ENCODE results near the gene USF1. TPM values are rescaled to one million over a fixed set of nuclear protein-coding genes. Genes with fewer than 3 reads are reported as not detected.

The USF1 gene
- total RNA-seq, 1 donor from 2014 or later: 70.1 TPM

DNA sequence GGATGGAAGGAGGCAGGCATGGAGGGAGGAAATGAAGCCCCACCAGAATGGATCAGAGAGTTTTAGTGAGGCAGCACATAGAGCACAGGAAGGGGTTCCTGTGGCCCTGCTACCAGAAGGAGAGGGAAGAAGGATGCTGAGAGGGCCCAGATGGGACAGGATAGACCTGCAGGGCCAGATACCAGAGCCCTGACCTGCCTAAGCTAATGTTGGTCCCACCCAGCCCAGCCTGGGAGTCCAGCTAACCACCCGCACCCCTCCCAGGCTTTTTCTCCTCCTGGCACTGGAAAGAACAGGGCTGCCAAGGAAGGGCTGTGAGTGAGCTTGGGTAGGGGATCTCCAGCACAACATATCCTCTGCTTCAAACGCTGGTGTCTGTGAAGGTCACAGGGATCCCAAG is 36.7 kb upstream of the USF1 start:
- Histone ChIP-seq H3K4me2 (ENCODE audit: low read length) (no peak overlapping the region), H3K36me3 (ENCODE audit: insufficient read depth, low read length) (no peaks in the 10 kb centered on the region), H3K9me3 (ENCODE audit: insufficient read depth, low read depth, low read length) (no peaks in the 10 kb centered on the region), H4K20me1 (ENCODE audit: insufficient read depth, low read length) (no peaks in the 10 kb centered on the region), H3K27me3 (ENCODE audit: insufficient read depth, low read length) (no peaks in the 10 kb centered on the region), H2AFZ (ENCODE audit: low read depth, low read length) (no peak overlapping the region), H3K79me2 (ENCODE audit: insufficient read depth, low read length) (no peaks in the 10 kb centered on the region), H3K27ac (ENCODE audit: low read depth, low read length) (no peak overlapping the region), H3K4me1 (ENCODE audit: insufficient read depth, low read length) (peaks cover 35% of the 10 kb centered on the region), H3K9ac (ENCODE audit: low read length) (no peak overlapping the region), H3K4me3 (ENCODE audit: insufficient read depth, low read depth, low read length) (no peak overlapping the region)
- Mint-ChIP-seq H3K4me3 (ENCODE audit: unreplicated experiment) (peak overlapping the region; percentile 28), H3K4me1 (ENCODE audit: low read depth, unreplicated experiment) (peaks cover 55% of the 10 kb centered on the region), H3K27me3 (ENCODE audit: low read depth, unreplicated experiment) (no peaks in the 10 kb centered on the region), H3K27ac (ENCODE audit: unreplicated experiment) (peak overlapping the region; percentile 89), H3K9me3 (ENCODE audit: unreplicated experiment) (peaks cover 4% of the 10 kb centered on the region), H3K36me3 (ENCODE audit: low read depth, unreplicated experiment) (no peaks in the 10 kb centered on the region)
- FAIRE-seq: no peak
- TF ChIP-seq, protein P1, sequence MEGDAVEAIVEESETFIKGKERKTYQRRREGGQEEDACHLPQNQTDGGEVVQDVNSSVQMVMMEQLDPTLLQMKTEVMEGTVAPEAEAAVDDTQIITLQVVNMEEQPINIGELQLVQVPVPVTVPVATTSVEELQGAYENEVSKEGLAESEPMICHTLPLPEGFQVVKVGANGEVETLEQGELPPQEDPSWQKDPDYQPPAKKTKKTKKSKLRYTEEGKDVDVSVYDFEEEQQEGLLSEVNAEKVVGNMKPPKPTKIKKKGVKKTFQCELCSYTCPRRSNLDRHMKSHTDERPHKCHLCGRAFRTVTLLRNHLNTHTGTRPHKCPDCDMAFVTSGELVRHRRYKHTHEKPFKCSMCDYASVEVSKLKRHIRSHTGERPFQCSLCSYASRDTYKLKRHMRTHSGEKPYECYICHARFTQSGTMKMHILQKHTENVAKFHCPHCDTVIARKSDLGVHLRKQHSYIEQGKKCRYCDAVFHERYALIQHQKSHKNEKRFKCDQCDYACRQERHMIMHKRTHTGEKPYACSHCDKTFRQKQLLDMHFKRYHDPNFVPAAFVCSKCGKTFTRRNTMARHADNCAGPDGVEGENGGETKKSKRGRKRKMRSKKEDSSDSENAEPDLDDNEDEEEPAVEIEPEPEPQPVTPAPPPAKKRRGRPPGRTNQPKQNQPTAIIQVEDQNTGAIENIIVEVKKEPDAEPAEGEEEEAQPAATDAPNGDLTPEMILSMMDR (IDR thresholded peaks at IDR 0.05; ENCODE audit: insufficient read depth, low read depth, low read length): no peak
- no peak for TF ChIP-seq EZH2 (IDR thresholded peaks at IDR 0.05; ENCODE audit: insufficient read depth, low read length)
- no peak for DNase-seq (ENCODE audit: low read depth)

DNA sequence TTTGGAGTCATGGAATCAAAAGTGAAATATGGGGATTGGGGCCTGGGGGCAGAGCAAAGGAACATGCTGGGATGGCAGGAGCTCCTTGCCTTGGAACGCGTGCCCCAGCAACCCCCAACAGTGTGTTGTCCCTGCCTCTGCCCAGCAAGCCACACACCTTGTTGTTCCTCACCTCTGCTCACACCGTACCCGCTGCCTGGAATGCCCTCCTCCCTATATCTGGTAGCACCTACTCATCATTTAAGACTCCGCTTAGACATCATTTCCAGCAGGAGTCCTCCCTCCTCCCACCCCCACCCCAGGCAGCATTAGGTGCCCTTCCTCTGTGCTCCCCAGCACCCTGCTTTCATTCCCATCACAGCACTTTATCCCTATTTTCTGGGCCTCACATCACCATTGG is 35.7 kb upstream of the USF1 start:
- no peaks in the 10 kb centered on the region for H3K36me3 ChIP-seq (ENCODE audit: insufficient read depth, low read length)
- H3K4me3 ChIP-seq (ENCODE audit: insufficient read depth, low read depth, low read length): no peak overlapping the region
- FAIRE-seq: no peak
- H3K79me2 ChIP-seq (ENCODE audit: insufficient read depth, low read length): no peaks in the 10 kb centered on the region
- no peak overlapping the region for H3K4me2 ChIP-seq (ENCODE audit: low read length)
- H3K9me3 ChIP-seq (ENCODE audit: insufficient read depth, low read depth, low read length): no peaks in the 10 kb centered on the region
- H3K27ac ChIP-seq (ENCODE audit: low read depth, low read length): no peak overlapping the region
- Mint-ChIP-seq H3K4me3 (ENCODE audit: unreplicated experiment) (no peak overlapping the region), H3K9me3 (ENCODE audit: unreplicated experiment) (peaks cover 6% of the 10 kb centered on the region), H3K36me3 (ENCODE audit: low read depth, unreplicated experiment) (no peaks in the 10 kb centered on the region), H3K27ac (ENCODE audit: unreplicated experiment) (peak overlapping the region; percentile 94), H3K27me3 (ENCODE audit: low read depth, unreplicated experiment) (no peaks in the 10 kb centered on the region), H3K4me1 (ENCODE audit: low read depth, unreplicated experiment) (peaks cover 54% of the 10 kb centered on the region)
- no peak overlapping the region for H2AFZ ChIP-seq (ENCODE audit: low read depth, low read length)
- no peak for DNase-seq (ENCODE audit: low read depth)
- peaks cover 35% of the 10 kb centered on the region for H3K4me1 ChIP-seq (ENCODE audit: insufficient read depth, low read length)
- TF ChIP-seq, protein P1 (IDR thresholded peaks at IDR 0.05; ENCODE audit: insufficient read depth, low read depth, low read length): no peak
- no peak for TF ChIP-seq EZH2 (IDR thresholded peaks at IDR 0.05; ENCODE audit: insufficient read depth, low read length)
- no peaks in the 10 kb centered on the region for H4K20me1 ChIP-seq (ENCODE audit: insufficient read depth, low read length)
- H3K9ac ChIP-seq (ENCODE audit: low read length): no peak overlapping the region
- no peaks in the 10 kb centered on the region for H3K27me3 ChIP-seq (ENCODE audit: insufficient read depth, low read length)

DNA sequence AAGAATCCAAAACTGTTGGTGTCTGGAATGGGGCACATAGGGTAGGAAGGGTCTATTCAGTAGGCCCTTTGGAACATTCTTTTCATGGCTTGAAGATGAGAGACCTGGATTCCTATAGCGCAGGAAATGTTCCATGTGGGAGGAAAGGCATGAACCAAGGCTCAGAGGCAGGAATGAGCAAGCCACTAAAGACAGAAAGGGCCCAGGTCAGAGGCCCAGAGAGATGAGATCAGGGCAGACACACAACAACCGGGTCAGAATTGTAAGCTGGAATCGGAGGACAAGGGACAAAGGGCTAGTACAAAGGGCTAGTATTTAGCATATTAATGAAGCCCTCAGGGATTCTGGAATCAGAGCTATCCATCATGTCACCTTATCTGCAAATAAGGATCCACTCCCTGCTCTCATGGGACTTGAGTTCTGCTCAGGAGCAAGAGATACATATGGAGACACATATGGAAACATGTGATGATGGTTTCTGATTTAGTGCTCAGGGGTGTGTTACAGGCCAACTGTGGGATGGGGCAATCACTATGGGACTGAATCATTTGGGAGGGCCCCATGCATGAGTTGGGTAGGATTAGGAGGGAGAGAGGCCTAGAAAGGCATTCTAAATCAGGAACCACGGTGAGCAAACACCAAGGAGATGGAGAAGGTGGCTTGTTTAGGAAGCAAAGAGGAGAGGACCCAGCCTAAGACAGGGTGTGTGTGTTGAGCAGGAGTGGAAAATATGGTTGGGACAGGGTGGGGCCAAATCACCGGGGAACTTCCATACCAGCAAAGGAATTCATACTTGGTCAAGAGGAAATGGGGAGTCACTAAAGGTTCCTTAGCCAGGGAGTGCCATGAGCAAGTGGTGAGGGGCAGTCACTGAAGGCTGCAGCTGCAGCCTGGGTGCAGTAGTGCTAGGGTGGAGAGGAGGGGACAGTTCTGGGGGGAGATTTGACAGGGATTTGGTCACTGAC is 34.9 kb upstream of the USF1 start:
- Histone ChIP-seq H3K27me3 (ENCODE audit: insufficient read depth, low read length) (no peaks in the 10 kb centered on the region), H3K9ac (ENCODE audit: low read length) (no peak overlapping the region), H2AFZ (ENCODE audit: low read depth, low read length) (no peak overlapping the region), H3K9me3 (ENCODE audit: insufficient read depth, low read depth, low read length) (no peaks in the 10 kb centered on the region), H3K36me3 (ENCODE audit: insufficient read depth, low read length) (no peaks in the 10 kb centered on the region), H3K79me2 (ENCODE audit: insufficient read depth, low read length) (no peaks in the 10 kb centered on the region), H3K4me1 (ENCODE audit: insufficient read depth, low read length) (peaks cover 34% of the 10 kb centered on the region), H4K20me1 (ENCODE audit: insufficient read depth, low read length) (no peaks in the 10 kb centered on the region), H3K4me2 (ENCODE audit: low read length) (peak overlapping the region; percentile 4), H3K4me3 (ENCODE audit: insufficient read depth, low read depth, low read length) (no peak overlapping the region), H3K27ac (ENCODE audit: low read depth, low read length) (no peak overlapping the region)
- H3K36me3 Mint-ChIP-seq (ENCODE audit: low read depth, unreplicated experiment): no peaks in the 10 kb centered on the region
- no peaks in the 10 kb centered on the region for H3K27me3 Mint-ChIP-seq (ENCODE audit: low read depth, unreplicated experiment)
- peaks cover 48% of the 10 kb centered on the region for H3K4me1 Mint-ChIP-seq (ENCODE audit: low read depth, unreplicated experiment)
- peak overlapping the region; percentile 94 for H3K27ac Mint-ChIP-seq (ENCODE audit: unreplicated experiment)
- DNase-seq (ENCODE audit: low read depth) (peak; percentile 65), FAIRE-seq (no peak)
- H3K9me3 Mint-ChIP-seq (ENCODE audit: unreplicated experiment): peaks cover 7% of the 10 kb centered on the region
- no peak for TF ChIP-seq EZH2 (IDR thresholded peaks at IDR 0.05; ENCODE audit: insufficient read depth, low read length)
- H3K4me3 Mint-ChIP-seq (ENCODE audit: unreplicated experiment): peak overlapping the region; percentile 55

Measured in astrocyte (in vitro differentiated cells and primary cell).